Measurements from ENCODE around the gene KLF9.

KLF9 gene

DNA sequence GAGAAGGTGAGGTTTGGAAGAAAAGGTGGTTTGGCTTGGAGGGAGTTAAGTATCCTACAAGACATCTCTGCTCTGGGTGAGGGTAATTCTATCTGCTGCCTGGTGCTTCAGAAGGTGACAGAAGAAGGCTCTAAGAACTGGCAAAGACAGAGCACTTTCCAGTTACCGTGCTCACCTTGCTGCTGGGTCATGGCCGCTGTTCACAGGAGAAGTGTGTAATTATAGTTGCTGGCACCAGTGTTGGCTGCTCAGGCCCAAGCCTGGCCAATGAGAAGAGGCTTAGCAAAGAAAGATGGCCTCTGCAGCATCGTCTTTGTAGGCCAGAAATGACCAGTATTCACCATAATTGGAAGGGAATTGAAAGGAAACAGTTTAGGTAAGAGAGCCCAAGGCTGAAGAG is 37.9 kb upstream of the KLF9 start:
- in situ Hi-C loops (cut with HindIII; ENCODE audit: low pct_ligation_motif_present, low sequenced_read_pairs) = no loop called here
- H3K36me3 ChIP-seq (replicated peaks) = no peaks in the 10 kb centered on the region
- no peak overlapping the region for H3K4me3 ChIP-seq (ENCODE audit: low read depth, low read length)
- TF ChIP-seq, protein P1, sequence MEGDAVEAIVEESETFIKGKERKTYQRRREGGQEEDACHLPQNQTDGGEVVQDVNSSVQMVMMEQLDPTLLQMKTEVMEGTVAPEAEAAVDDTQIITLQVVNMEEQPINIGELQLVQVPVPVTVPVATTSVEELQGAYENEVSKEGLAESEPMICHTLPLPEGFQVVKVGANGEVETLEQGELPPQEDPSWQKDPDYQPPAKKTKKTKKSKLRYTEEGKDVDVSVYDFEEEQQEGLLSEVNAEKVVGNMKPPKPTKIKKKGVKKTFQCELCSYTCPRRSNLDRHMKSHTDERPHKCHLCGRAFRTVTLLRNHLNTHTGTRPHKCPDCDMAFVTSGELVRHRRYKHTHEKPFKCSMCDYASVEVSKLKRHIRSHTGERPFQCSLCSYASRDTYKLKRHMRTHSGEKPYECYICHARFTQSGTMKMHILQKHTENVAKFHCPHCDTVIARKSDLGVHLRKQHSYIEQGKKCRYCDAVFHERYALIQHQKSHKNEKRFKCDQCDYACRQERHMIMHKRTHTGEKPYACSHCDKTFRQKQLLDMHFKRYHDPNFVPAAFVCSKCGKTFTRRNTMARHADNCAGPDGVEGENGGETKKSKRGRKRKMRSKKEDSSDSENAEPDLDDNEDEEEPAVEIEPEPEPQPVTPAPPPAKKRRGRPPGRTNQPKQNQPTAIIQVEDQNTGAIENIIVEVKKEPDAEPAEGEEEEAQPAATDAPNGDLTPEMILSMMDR (IDR thresholded peaks at IDR 0.05; ENCODE audit: low read depth, low read length, missing control alignments) = no peak
- no peak for DNase-seq
- H3K27ac ChIP-seq = no peak overlapping the region
- no peaks in the 10 kb centered on the region for H3K27me3 ChIP-seq (replicated peaks)

DNA sequence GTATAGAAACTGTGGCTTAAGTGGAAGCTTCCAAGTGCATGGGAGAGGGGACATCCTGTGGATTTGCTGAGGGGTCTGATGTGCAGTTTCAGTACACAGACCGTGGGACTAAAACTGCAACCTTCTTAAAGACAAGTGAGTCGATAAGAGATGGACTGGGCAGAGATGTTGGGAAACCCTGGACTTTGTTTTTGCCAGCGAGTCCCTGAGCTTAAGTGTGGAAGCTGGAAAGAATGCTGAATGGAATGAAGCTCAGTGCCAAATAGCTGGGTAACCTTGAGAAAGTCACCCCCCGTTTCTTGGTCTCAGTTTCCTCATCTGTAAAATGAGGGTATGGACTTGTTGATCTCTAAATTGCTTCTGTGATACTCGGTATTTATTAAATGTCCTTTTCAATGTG is 37.3 kb upstream of the KLF9 start:
- in situ Hi-C loops (cut with HindIII; ENCODE audit: low pct_ligation_motif_present, low sequenced_read_pairs) = no loop called here
- H3K27me3 ChIP-seq (replicated peaks) = no peaks in the 10 kb centered on the region
- no peak overlapping the region for H3K27ac ChIP-seq
- no peaks in the 10 kb centered on the region for H3K36me3 ChIP-seq (replicated peaks)
- TF ChIP-seq, protein P1 (IDR thresholded peaks at IDR 0.05; ENCODE audit: low read depth, low read length, missing control alignments) = no peak
- H3K4me3 ChIP-seq (ENCODE audit: low read depth, low read length) = no peak overlapping the region
- no peak for DNase-seq

DNA sequence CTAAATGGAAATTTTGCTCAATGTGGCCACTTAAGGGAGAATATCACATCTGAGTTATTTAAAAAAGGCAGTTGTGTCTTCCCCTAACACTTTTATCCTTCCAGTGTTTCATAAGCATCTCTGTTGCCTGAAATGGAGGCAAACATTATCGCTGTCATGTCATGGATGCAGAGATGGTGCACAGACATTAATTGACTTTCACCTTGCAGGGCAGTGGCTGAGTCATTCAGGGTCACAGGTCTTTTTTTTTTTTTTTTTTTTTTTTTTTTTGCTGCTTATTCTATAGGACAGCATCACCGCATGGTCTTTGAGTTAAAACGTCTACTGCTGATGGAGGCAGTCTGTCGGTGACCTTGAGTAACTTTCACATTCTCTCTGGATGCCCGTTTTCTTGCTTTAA is 36.3 kb upstream of the KLF9 start:
- no peaks in the 10 kb centered on the region for H3K27me3 ChIP-seq (replicated peaks)
- TF ChIP-seq, protein P1 (IDR thresholded peaks at IDR 0.05; ENCODE audit: low read depth, low read length, missing control alignments) = no peak
- no peak overlapping the region for H3K27ac ChIP-seq
- H3K4me3 ChIP-seq (ENCODE audit: low read depth, low read length) = no peak overlapping the region
- in situ Hi-C loops (cut with HindIII; ENCODE audit: low pct_ligation_motif_present, low sequenced_read_pairs) = no loop called here
- DNase-seq = no peak
- H3K36me3 ChIP-seq (replicated peaks) = no peaks in the 10 kb centered on the region

DNA sequence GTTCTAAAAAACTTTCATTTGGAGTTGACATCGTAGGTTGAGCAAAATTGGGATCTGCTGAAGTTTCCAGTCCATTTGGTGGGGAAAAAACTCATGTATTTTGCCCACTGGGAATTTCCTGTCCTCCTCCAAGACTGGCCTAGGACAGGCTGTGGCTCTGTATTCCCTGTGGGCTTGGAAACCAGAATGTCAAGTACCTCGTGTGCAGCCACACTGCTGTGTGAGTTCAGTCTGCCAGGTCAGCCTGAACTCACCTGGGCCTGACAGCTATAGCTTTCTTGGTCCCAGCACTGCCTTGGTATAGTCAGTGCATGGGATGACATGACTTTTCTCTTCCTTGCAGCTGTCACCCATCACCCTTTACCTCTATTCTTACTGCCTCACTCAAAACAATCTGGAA is 35.0 kb upstream of the KLF9 start:
- Histone ChIP-seq H3K36me3 (replicated peaks) (no peaks in the 10 kb centered on the region), H3K27ac (no peak overlapping the region), H3K4me3 (ENCODE audit: low read depth, low read length) (no peak overlapping the region), H3K27me3 (replicated peaks) (no peaks in the 10 kb centered on the region)
- DNase-seq = no peak
- TF ChIP-seq, protein P1 (IDR thresholded peaks at IDR 0.05; ENCODE audit: low read depth, low read length, missing control alignments) = no peak
- in situ Hi-C loops (cut with HindIII; ENCODE audit: low pct_ligation_motif_present, low sequenced_read_pairs) = no loop called here

DNA sequence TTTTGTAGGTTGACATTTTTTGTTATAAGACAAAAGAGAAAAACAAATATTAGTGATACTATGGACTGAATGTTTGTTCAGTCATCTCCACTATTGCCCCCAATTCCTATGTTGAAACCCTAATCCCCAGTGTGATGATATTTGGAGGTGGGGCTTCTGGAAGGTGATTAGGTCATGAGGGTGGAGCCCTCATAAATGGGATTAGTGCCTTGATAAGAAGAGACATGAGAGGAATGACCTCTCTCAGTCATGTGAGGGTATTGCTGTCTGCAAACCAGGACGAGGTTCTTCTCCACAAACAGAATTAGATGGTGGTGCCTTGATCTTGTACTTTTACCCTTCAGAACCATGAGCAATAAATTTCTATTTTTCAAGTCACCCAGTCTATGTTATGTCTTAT is 34.5 kb upstream of the KLF9 start:
- no peaks in the 10 kb centered on the region for H3K27me3 ChIP-seq (replicated peaks)
- H3K36me3 ChIP-seq (replicated peaks) = no peaks in the 10 kb centered on the region
- H3K27ac ChIP-seq = no peak overlapping the region
- in situ Hi-C loops (cut with HindIII; ENCODE audit: low pct_ligation_motif_present, low sequenced_read_pairs) = no loop called here
- TF ChIP-seq, protein P1 (IDR thresholded peaks at IDR 0.05; ENCODE audit: low read depth, low read length, missing control alignments) = no peak
- DNase-seq = no peak
- no peak overlapping the region for H3K4me3 ChIP-seq (ENCODE audit: low read depth, low read length)

DNA sequence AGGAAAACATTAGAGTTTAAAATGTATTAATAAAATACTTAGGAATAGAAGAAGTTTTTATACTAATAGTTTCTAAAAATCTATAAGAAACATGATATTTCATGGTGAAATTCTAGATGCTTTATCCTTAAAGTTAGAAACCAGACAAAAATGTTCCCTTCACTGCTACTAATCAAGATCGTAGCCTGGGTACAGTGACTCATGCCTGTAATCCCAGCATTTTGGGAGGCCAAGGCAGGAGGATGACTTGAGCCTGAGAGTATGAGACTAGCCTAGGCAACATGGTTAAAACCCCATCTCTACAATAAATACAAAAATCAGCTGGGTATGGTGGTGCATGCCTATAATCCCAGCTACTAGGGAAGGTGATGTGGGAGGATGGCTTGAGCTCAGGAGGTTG is 30.4 kb upstream of the KLF9 start:
- H3K36me3 ChIP-seq (replicated peaks) = no peaks in the 10 kb centered on the region
- H3K27ac ChIP-seq = no peak overlapping the region
- no peaks in the 10 kb centered on the region for H3K27me3 ChIP-seq (replicated peaks)
- TF ChIP-seq, protein P1 (IDR thresholded peaks at IDR 0.05; ENCODE audit: low read depth, low read length, missing control alignments) = no peak
- in situ Hi-C loops (cut with HindIII; ENCODE audit: low pct_ligation_motif_present, low sequenced_read_pairs) = no loop called here
- H3K4me3 ChIP-seq (ENCODE audit: low read depth, low read length) = no peak overlapping the region
- DNase-seq = peak; percentile 27
